A673 (cell line): Measurements from ENCODE around the gene TMEM44.

Experiments used
- CTCF ChIP-seq: fragments of 300-800, 200-600 bp; sonication (generic); conservative IDR thresholded peaks from 2 replicates; pipeline ENCODE4 v1.5.1; 2017; ENCODE audit warnings: low read depth, mild to moderate bottlenecking, antibody characterized with exemption, low read length, moderate library complexity, mixed read lengths
- EZH2 ChIP-seq: fragments of 200-600 bp; sonication (generic); IDR thresholded peaks from 2 replicates; pipeline ENCODE4 v1.6.1; 2017; ENCODE audit warnings: borderline replicate concordance, low read depth, mild to moderate bottlenecking, mixed read lengths, antibody characterized with exemption, low read length; ENCODE audit not compliant: poor library complexity, severe bottlenecking

DNA sequence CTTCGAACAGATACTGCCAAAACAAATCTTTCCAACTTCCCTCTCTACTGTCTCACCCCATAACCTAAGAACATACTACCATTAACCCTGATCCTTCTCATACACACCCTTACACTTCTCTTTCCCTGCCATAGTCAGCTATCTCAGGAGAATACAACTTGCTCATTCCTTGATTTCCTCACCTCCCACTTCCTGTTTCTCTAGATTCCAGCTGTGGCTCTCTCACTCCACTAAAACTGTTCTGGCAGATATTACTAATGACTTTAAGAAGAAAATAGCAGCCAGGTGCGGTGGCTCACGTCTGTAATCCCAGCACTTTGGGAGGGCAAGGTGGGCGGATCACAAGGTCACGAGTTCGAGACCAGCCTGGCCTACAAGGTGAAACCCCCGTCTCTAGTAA lies 34.1 kb upstream of the TMEM44 start:
- TF ChIP-seq CTCF (no peak), EZH2 (no peak)
